Sigmoid colon (tissue), 7 donors: ENCODE results near the gene DNAJC25. TPM values are rescaled to one million over a fixed set of nuclear protein-coding genes. Genes with fewer than 3 reads are reported as not detected.
"Not testable (repeated sequence)": the region's sequence is repeated elsewhere in the genome, so short reads cannot be mapped to it uniquely, and the experiment has no call there.

ENCODE experiments used
- DNase-seq: peaks from one replicate; pipeline ENCODE4 v3.0.0-alpha.2; 2019
- H3K27ac ChIP-seq, 4 donors: fragments of 200-600 bp; sonication (generic); one replicate each; pipeline ENCODE4 v1.5.1; 2016 to 2019; ENCODE audit warnings: mild to moderate bottlenecking in 1 of 4
- H3K27me3 ChIP-seq, 3 donors: fragments of 200-600 bp; sonication (generic); one replicate each; pipeline ENCODE4 v1.5.1; 2019; ENCODE audit warnings: mild to moderate bottlenecking in 1 of 3
- H3K36me3 ChIP-seq, 4 donors: fragments of 200-600 bp; sonication (generic); one replicate each; pipeline ENCODE4 v1.5.1; 2016 to 2019
- H3K4me1 ChIP-seq, 4 donors: fragments of 200-600 bp; sonication (generic); one replicate each; pipeline ENCODE4 v1.5.1; 2017 to 2019
- H3K4me3 ChIP-seq, 4 donors: fragments of 200-600 bp; sonication (generic); one replicate each; pipeline ENCODE4 v1.5.1; 2017 to 2019; ENCODE audit warnings: mild to moderate bottlenecking in 2 of 4, moderate library complexity in 1 of 4
- H3K9me3 ChIP-seq, 4 donors: fragments of 200-600 bp in 3 of 4; sonication (generic) in 3 of 4; one replicate each; pipeline versions ENCODE4 v1.5.1 to v1.6.1; 2013 to 2019
- EP300 ChIP-seq, 4 donors: sonication (generic); formaldehyde crosslinking; IDR thresholded peaks; one replicate each; pipeline ENCODE4 v1.6.1; 2017; ENCODE audit warnings: antibody characterized with exemption in 4 of 4
- POLR2A ChIP-seq, 2 donors: fragments of 450-650 bp; IDR thresholded peaks; one replicate each; pipeline ENCODE4 v1.6.1; 2016; ENCODE audit warnings: antibody characterized with exemption in 2 of 2, mild to moderate bottlenecking in 2 of 2, moderate library complexity in 2 of 2
- POLR2AphosphoS5 ChIP-seq, 4 donors: sonication (generic); formaldehyde crosslinking; IDR thresholded peaks; one replicate each; pipeline ENCODE4 v1.6.1; 2017; ENCODE audit warnings: antibody characterized with exemption in 4 of 4
- WGBS, 2 donors: extraction: QIAGEN DNeasy Blood & Tissue Kit; methylation state at CpG; one replicate each; pipeline ENCODE4 v1.1.7; 2013; 5-methylcytosine and 5-hydroxymethylcytosine counted together
- intact Hi-C: fragments of 100-400 bp; cut with DNase I; formaldehyde crosslinking; loops from one replicate; pipeline ENCODE4 v1.15.1; 2023
- polyA plus RNA-seq, 3 donors: library from polyadenylated mRNA; stranded (reverse); fragments of 200-250 nt; gene quantifications; one replicate each; pipeline ENCODE4 v1.2.3, GENCODE V29; 2013
- total RNA-seq, 4 donors: library from RNA; depleted of rRNA; stranded (reverse); fragments of >200 nt; gene quantifications; one replicate each; pipeline ENCODE4 v1.1.0, GENCODE V29; 2016
- TF ChIP-seq, protein P1 (sequence below), 4 experiments: fragments of 450-650 bp in 3 of 4; fragments of 200-600 bp in 1 of 4; IDR thresholded peaks; one replicate each; pipeline ENCODE4 v1.5.1; 2016 to 2019; ENCODE audit warnings: antibody characterized with exemption in 4 of 4, mild to moderate bottlenecking in 3 of 4, moderate library complexity in 2 of 4
- donor health status: healthy with polysubstance abuse.
- donor health status: Bipolar disorder and iron deficiency.
- donor health status: healthy.

Gene DNAJC25
- total and polyA plus RNA-seq, 7 donors = 1.8 to 11.5 (median 7.4) TPM

DNA sequence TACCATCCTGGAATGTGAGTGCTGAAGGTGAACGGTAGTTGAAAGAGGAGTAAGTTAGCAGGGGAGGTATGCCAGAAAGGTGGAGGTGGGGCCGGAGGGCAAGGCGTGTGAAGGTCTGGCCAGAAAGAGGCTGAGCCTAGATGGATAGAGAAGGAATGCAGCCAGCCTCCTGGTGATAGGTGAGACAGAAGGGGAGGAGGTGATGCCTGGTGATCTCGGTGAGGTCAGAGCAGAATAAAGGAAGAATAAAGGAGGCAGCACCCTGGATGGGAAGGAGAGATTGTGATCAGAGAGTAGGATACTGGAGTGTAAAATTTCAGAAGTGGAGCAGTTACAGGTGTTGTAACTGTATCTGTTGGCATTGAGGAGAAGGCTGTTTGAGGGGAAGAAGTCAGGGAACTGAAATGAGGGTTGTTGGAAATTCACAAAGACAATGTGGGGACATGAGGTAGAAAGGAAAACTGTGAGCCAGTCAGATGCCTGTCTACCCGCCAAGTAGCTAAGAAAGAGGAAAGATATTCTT is 32.2 kb downstream of the DNAJC25 start:
- TF ChIP-seq POLR2AphosphoS5 (IDR thresholded peaks at IDR 0.05) = no peak
- TF ChIP-seq, protein P1, sequence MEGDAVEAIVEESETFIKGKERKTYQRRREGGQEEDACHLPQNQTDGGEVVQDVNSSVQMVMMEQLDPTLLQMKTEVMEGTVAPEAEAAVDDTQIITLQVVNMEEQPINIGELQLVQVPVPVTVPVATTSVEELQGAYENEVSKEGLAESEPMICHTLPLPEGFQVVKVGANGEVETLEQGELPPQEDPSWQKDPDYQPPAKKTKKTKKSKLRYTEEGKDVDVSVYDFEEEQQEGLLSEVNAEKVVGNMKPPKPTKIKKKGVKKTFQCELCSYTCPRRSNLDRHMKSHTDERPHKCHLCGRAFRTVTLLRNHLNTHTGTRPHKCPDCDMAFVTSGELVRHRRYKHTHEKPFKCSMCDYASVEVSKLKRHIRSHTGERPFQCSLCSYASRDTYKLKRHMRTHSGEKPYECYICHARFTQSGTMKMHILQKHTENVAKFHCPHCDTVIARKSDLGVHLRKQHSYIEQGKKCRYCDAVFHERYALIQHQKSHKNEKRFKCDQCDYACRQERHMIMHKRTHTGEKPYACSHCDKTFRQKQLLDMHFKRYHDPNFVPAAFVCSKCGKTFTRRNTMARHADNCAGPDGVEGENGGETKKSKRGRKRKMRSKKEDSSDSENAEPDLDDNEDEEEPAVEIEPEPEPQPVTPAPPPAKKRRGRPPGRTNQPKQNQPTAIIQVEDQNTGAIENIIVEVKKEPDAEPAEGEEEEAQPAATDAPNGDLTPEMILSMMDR (IDR thresholded peaks at IDR 0.05) = no peak
- TF ChIP-seq EP300 (IDR thresholded peaks at IDR 0.05) = no peak
- no peak for TF ChIP-seq POLR2A (IDR thresholded peaks at IDR 0.05)
- 64 to 67% methylated on average over 5 of the region's 5 CpGs for WGBS, 2 donors
- peaks cover 0 to 15% (median 13%) of the 10 kb centered on the region in 4 donors for H3K4me1 ChIP-seq
- DNase-seq = no peak
- H3K36me3 ChIP-seq = peaks cover 0 to 16% (median 8%) of the 10 kb centered on the region in 4 donors
- no peak overlapping the region for H3K4me3 ChIP-seq
- no peaks in the 10 kb centered on the region for H3K27me3 ChIP-seq
- no peaks in the 10 kb centered on the region for H3K9me3 ChIP-seq
- peak overlapping the region in 2 of 4 donors; percentile 76 to 81 for H3K27ac ChIP-seq
- intact Hi-C loops = no loop called here

DNA sequence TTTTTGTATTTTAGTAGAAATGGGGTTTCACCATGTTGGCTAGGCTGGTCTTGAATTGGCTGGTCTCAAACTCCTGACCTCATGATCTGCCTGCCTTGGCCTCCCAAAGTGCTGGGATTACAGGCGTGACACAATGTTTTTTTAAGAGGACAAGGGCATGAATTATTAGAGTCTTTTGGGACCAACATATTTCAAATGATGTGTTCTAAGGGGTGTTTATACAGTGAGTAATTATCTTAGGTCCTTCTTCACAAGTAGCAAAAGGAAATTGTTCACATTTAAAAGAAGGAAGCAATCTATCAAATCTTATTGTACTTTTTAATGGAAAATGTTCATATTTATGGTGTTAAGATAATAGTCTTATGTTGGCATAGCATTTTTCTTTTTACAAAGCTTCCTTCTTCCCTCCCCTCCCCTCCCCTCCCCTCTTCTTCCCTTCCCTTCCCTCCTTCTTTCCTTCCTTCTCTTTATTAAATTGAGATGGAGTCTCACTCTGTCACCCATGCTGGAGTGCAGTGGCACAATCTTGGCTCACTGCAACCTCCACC is 37.0 kb downstream of the DNAJC25 start:
- TF ChIP-seq POLR2A (IDR thresholded peaks at IDR 0.05) (no peak), POLR2AphosphoS5 (IDR thresholded peaks at IDR 0.05) (no peak), EP300 (IDR thresholded peaks at IDR 0.05) (no peak)
- TF ChIP-seq, protein P1 (IDR thresholded peaks at IDR 0.05) = no peak
- Histone ChIP-seq H3K27me3 (no peaks in the 10 kb centered on the region), H3K27ac (no peak overlapping the region), H3K9me3 (no peaks in the 10 kb centered on the region), H3K4me1 (peaks cover 0 to 4% (median 3%) of the 10 kb centered on the region in 4 donors), H3K4me3 (no peak overlapping the region), H3K36me3 (peaks cover 0 to 39% (median 16%) of the 10 kb centered on the region in 4 donors)
- intact Hi-C loops = no loop called here
- 90 to 95% methylated on average over 1 of the region's 1 CpG for WGBS, 2 donors
- DNase-seq = no peak

DNA sequence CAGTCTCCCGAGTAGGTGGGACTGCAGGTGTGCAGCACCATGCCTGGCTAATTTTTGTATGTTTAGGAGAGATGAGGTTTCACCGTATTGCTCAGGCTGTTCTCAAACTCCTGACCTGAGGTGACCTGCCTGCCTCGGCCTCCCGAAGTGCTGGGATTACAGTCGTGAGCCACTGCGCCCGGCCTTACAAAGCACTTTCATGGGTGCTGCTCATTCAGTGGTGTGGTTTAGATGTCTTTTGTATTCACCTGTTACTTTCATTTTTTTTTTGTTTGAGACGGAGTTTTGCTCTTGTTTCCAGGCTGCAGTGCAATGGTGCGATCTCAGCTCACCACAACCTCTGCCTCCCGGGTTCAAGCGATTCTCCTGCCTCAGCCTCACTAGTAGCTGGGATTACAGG is 37.5 kb downstream of the DNAJC25 start:
- 91 to 93% methylated on average over 11 of the region's 11 CpGs for WGBS, 2 donors
- intact Hi-C loops, DNase-seq, H3K4me3 ChIP-seq, H3K27me3 ChIP-seq, H3K27ac ChIP-seq, H3K9me3 ChIP-seq, H3K4me1 ChIP-seq: not testable (repeated sequence)
- H3K36me3 ChIP-seq = peaks cover 0 to 39% (median 16%) of the 10 kb centered on the region in 4 donors

DNA sequence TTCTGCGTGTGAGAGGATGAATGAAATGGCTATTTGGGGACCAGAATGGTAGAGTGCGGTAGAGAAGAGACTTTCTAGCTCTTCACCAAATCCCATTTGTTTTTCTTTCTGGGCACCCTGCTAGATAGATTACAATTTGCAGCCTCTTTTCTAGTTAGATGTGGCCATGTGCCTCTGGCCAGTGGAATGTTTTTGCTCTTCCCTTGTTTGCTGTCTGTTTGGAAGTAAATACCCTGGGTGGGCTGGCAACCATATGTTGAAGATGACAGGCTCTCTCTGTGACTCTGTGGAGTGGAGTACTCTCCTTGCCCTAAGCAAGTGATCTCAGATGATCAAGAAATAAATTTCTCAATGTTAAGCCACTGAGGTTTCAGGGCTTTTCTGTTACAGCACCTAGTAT is 43.2 kb downstream of the DNAJC25 start:
- Histone ChIP-seq H3K27me3 (no peaks in the 10 kb centered on the region), H3K36me3 (peaks cover 0 to 19% (median 9%) of the 10 kb centered on the region in 4 donors), H3K4me1 (no peaks in the 10 kb centered on the region), H3K27ac (no peak overlapping the region), H3K4me3 (no peak overlapping the region), H3K9me3 (no peaks in the 10 kb centered on the region)
- DNase-seq = no peak
- intact Hi-C loops = no loop called here
- WGBS, 2 donors = 92 to 99% methylated on average over 2 of the region's 2 CpGs
- TF ChIP-seq POLR2AphosphoS5 (IDR thresholded peaks at IDR 0.05) (no peak), POLR2A (IDR thresholded peaks at IDR 0.05) (no peak), EP300 (IDR thresholded peaks at IDR 0.05) (no peak)
- TF ChIP-seq, protein P1 (IDR thresholded peaks at IDR 0.05) = no peak

DNA sequence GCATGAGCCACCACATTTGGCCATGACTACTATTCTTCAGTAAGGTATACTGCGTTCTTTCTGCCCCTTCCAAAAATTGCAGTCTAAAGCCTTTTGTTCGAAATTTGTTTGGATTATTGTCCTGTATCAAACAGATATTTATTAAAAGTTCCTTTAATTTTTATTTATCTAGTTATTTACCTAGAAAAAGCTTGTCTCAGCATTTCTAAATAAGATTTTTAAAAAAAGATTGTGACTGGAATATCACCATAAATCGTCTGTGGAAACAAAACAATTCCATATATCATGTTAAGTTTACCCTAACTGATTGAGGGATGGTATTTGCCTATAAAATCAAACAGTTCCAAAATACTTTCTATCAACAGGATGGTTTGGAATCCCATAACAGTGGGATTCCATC is 45.0 kb downstream of the DNAJC25 start:
- 95 to 98% methylated on average over 3 of the region's 3 CpGs for WGBS, 2 donors

More for the DNA sequence above, 45.0 kb downstream of the DNAJC25 start:
- TF ChIP-seq, protein P1 (IDR thresholded peaks at IDR 0.05) = no peak
- TF ChIP-seq POLR2AphosphoS5 (IDR thresholded peaks at IDR 0.05) (no peak), EP300 (IDR thresholded peaks at IDR 0.05) (no peak), POLR2A (IDR thresholded peaks at IDR 0.05) (no peak)
- Histone ChIP-seq H3K9me3 (no peaks in the 10 kb centered on the region), H3K4me3 (no peak overlapping the region), H3K36me3 (peaks cover 0 to 15% (median 5%) of the 10 kb centered on the region in 4 donors), H3K4me1 (no peaks in the 10 kb centered on the region), H3K27ac (no peak overlapping the region), H3K27me3 (no peaks in the 10 kb centered on the region)
- no peak for DNase-seq
- intact Hi-C loops = no loop called here
